Esophagus muscularis mucosa (tissue), 4 donors: ENCODE measurements around the gene AHNAK2. TPM values are rescaled to one million over a fixed set of nuclear protein-coding genes. Genes with fewer than 3 reads are reported as not detected.

Source experiments
- DNase-seq: peaks from one replicate; pipeline ENCODE4 v3.0.0-alpha.2; 2017; ENCODE audit errors: extremely low spot score
- H3K27ac ChIP-seq, 4 donors: fragments of 200-600 bp; sonication (generic); replicated peaks in 1 of 4; 1 replicate in 3 of 4; 2 replicates in 1 of 4; pipeline ENCODE4 v1.5.1; 2016 to 2019; ENCODE audit warnings: mild to moderate bottlenecking in 1 of 4
- H3K27me3 ChIP-seq, 4 donors: fragments of 200-600 bp; sonication (generic); one replicate each; pipeline versions ENCODE4 v1.5.1 to v1.6.0; 2016 to 2019
- H3K36me3 ChIP-seq, 4 donors: fragments of 200-600 bp; sonication (generic); one replicate each; pipeline ENCODE4 v1.5.1; 2016 to 2019
- H3K4me1 ChIP-seq, 4 donors: fragments of 200-600 bp; sonication (generic); one replicate each; pipeline ENCODE4 v1.5.1; 2016 to 2019
- H3K4me3 ChIP-seq, 4 donors: fragments of 200-600 bp; sonication (generic); 1 replicate in 2 of 4; 2 replicates in 2 of 4; pipeline ENCODE4 v1.5.1; 2016 to 2019; ENCODE audit warnings: mild to moderate bottlenecking in 4 of 4, moderate library complexity in 1 of 4
- H3K9me3 ChIP-seq, 4 donors: fragments of 200-600 bp; sonication (generic); 1 replicate in 3 of 4; 2 replicates in 1 of 4; pipeline ENCODE4 v1.5.1; 2016 to 2019
- EP300 ChIP-seq: sonication (generic); formaldehyde crosslinking; IDR thresholded peaks from one replicate; pipeline ENCODE4 v1.6.1; 2017; ENCODE audit warnings: antibody characterized with exemption
- POLR2A ChIP-seq: fragments of 450-650 bp; IDR thresholded peaks from one replicate; pipeline ENCODE4 v1.6.1; 2017; ENCODE audit warnings: antibody characterized with exemption, moderate library complexity, mild to moderate bottlenecking, low read depth
- POLR2AphosphoS5 ChIP-seq, 2 donors: sonication (generic); formaldehyde crosslinking; IDR thresholded peaks; one replicate each; pipeline ENCODE4 v1.6.1; 2017; ENCODE audit warnings: antibody characterized with exemption in 2 of 2
- WGBS: methylation state at CpG from one replicate; pipeline ENCODE4 v1.1.5; 2018; 5-methylcytosine and 5-hydroxymethylcytosine counted together
- intact Hi-C: fragments of 100-400 bp; cut with DNase I; formaldehyde crosslinking; loops from one replicate; pipeline ENCODE4 v1.15.1; 2023
- total RNA-seq, 4 donors: library from RNA; depleted of rRNA; stranded (reverse); fragments of >200 nt; gene quantifications; one replicate each; pipeline versions ENCODE4 v1.1.0 to v1.2.1, GENCODE V29; 2016
- TF ChIP-seq, protein P1 (sequence below), 3 experiments: fragments of 200-600 bp in 2 of 3; fragments of 450-650 bp in 1 of 3; sonication (generic) in 2 of 3; IDR thresholded peaks; one replicate each; pipeline ENCODE4 v1.5.1; 2017 to 2019; ENCODE audit warnings: antibody characterized with exemption in 3 of 3, mild to moderate bottlenecking in 2 of 3, moderate library complexity in 1 of 3

AHNAK2 gene
- total RNA-seq, 4 donors from 2014 or later: 95.3 to 277 (median 195) TPM

DNA sequence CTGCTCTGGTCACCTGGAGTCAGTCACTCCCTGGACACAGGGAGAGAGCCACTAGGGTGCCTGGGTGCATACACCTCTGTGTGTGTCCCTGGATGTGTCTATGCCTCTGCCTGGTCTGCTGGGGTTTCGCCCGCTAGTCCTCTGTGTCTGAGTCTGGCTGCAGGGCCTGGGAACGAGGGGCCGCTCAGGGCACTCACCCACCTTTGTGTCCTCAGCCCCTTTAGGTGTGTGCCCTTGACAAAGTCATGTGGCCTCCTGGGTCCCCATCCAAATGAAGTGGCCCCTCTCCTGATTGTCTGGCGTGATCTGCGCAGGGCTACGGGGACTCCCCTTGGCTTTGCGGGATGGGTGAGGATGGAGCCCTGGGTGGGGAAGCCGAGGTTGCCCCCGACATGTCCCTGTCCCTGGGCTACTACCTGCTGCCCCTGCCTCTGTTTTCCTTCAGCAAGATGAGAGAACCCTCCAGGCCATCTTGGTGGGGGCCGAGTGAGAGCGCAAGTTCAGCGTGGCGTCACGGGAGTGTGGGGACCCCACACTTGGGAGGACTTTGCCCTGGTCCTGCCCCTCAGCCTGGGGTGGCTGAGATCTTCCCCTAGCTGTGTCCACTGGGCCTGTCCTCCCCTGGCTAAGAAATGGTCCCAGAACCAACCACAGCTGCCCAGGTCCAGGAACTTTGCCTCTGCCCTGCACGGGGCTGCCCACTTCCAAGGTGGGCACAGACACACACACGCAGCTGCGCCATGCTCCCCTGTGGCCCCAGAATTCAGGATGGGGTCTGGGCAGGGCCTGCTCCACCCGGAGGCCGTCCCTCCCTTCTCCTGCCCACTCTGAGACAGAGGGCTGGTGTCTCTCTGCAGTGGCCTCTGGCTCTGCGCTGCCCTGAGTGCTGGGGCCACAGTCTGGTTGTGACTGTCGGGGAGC, 2.7 kb upstream of the AHNAK2 start:
- intact Hi-C loops: no loop called here
- DNase-seq: no peak
- TF ChIP-seq POLR2A: no peak

DNA sequence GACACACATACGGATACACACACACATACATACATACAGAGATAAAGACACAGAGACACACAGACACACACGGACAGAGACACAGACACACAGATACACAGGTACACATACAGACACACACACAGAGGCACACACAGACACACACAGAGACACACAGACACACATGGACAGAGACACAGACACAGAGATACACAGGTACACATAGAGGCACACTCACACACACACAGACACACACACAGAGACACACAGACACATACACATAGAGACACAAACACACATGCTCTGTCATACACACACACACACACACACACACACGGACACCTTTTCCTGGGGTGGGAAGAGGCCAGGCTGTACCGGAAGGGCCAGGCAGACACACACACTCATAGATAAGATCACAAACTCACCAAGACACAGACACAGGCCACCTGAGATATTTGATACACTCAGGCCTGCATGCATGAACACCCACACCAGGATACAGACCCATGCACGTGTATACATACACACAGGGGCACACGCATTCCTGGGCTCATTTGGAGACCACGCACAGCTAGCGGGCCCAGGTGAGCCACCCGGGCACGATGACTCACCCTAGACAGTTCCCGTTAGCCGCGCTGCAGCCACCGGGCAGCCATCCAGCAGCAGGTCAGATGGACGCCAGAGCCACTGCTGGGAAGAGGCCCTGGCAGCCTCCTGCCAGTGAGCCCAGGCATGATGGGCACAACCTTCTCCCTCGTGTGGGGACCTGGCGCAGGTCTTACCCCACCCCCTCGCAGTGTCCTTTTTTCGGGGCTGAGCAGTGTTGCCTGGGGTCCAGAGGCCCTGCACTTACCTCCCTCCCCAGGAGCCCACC, 1.8 kb upstream of the AHNAK2 start:
- Histone ChIP-seq H3K9me3 (no peaks in the 10 kb centered on the region), H3K36me3 (no peaks in the 10 kb centered on the region), H3K27ac (peak overlapping the region; percentile 76 to 92 (median 82)), H3K27me3 (no peaks in the 10 kb centered on the region), H3K4me3 (no peak overlapping the region), H3K4me1 (peaks cover 48 to 69% (median 59%) of the 10 kb centered on the region in 4 donors)
- 69% methylated on average over 11 of the region's 19 CpGs for whole genome bisulfite sequencing
- DNase-seq: no peak
- peak; percentile 44 for TF ChIP-seq EP300
- TF ChIP-seq, protein P1, sequence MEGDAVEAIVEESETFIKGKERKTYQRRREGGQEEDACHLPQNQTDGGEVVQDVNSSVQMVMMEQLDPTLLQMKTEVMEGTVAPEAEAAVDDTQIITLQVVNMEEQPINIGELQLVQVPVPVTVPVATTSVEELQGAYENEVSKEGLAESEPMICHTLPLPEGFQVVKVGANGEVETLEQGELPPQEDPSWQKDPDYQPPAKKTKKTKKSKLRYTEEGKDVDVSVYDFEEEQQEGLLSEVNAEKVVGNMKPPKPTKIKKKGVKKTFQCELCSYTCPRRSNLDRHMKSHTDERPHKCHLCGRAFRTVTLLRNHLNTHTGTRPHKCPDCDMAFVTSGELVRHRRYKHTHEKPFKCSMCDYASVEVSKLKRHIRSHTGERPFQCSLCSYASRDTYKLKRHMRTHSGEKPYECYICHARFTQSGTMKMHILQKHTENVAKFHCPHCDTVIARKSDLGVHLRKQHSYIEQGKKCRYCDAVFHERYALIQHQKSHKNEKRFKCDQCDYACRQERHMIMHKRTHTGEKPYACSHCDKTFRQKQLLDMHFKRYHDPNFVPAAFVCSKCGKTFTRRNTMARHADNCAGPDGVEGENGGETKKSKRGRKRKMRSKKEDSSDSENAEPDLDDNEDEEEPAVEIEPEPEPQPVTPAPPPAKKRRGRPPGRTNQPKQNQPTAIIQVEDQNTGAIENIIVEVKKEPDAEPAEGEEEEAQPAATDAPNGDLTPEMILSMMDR (IDR thresholded peaks at IDR 0.05): no peak
- peak; percentile 75 to 81 for TF ChIP-seq POLR2AphosphoS5 (IDR thresholded peaks at IDR 0.05)
- no peak for TF ChIP-seq POLR2A
- intact Hi-C loops: no loop called here

More for the DNA sequence above, 2.7 kb upstream of the AHNAK2 start:
- no peaks in the 10 kb centered on the region for H3K27me3 ChIP-seq
- H3K36me3 ChIP-seq: no peaks in the 10 kb centered on the region
- H3K27ac ChIP-seq: peak overlapping the region; percentile 76 to 92 (median 82)
- WGBS: 96% methylated on average over 10 of the region's 22 CpGs
- no peak overlapping the region for H3K4me3 ChIP-seq
- H3K4me1 ChIP-seq: peaks cover 40 to 64% (median 53%) of the 10 kb centered on the region in 4 donors
- no peaks in the 10 kb centered on the region for H3K9me3 ChIP-seq

DNA sequence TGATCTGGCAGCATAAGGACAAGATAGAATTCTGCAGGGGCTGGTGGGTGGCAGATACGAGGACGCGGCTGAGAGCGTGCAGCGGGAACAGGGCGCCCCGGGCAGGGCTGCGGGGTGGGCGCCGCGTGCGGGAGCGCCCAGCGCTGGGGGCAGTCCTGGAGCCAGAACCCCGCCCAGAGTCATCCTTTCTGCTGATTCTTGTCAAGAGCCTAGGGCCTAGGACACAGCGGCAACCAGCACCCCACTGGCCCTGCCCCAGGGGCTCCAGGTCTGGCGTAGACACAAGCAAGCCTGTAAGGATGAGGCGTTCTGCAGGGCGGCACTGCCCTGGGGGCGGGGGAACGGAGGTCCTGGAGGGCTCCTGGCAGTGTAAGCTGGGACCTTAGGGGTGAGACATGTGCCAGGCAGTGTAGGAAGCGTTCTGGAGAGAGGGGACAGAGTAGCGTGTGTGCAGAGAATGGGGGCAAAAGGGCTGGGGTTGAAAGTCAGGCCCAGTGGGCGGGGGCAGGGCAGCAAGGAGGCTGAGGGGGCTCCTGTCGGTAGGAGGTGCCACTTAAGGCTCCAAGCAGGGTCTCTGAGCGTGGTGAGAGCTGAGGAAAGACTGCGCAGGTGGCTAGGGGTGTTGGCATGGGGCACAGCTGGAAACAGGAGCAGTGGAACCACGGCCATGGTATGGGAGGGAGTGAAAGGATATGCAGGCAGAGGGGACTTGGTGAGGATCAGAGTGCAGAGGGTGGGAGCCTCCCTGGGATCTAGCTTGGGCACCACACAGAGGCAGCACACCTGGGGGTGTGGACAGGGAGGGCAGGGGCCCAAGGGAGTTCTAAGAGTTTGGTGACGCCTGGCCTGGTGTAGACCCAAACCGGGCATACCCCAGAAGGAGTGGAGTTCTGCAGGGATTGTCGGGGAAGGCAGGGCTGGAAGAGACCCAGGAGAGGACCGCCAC, 845 bp upstream of the AHNAK2 start:
- Histone ChIP-seq H3K36me3 (no peaks in the 10 kb centered on the region), H3K4me3 (peak overlapping the region; percentile 64 to 73 (median 68)), H3K27me3 (no peaks in the 10 kb centered on the region), H3K9me3 (no peaks in the 10 kb centered on the region), H3K27ac (peak overlapping the region; percentile 76 to 92 (median 82)), H3K4me1 (peaks cover 58 to 75% (median 67%) of the 10 kb centered on the region in 4 donors)
- intact Hi-C loops: no loop called here
- DNase-seq: no peak
- 59% methylated on average over 32 of the region's 32 CpGs for WGBS
- TF ChIP-seq, protein P1 (IDR thresholded peaks at IDR 0.05): no peak
- TF ChIP-seq POLR2A (no peak), POLR2AphosphoS5 (IDR thresholded peaks at IDR 0.05) (no peak), EP300 (no peak)

GRCh38 chr14:104977008-104977680, 1.0 kb downstream of the AHNAK2 start:
- no peak for DNase-seq
- H3K36me3 ChIP-seq: no peaks in the 10 kb centered on the region
- WGBS: 53% methylated on average over 3 of the region's 11 CpGs
- H3K9me3 ChIP-seq: no peaks in the 10 kb centered on the region
- peak overlapping the region; percentile 69 to 96 (median 90) for H3K27ac ChIP-seq
- intact Hi-C loops: no loop called here
- TF ChIP-seq EP300: no peak
- TF ChIP-seq POLR2AphosphoS5 (IDR thresholded peaks at IDR 0.05): no peak
- TF ChIP-seq POLR2A: no peak
- TF ChIP-seq, protein P1 (IDR thresholded peaks at IDR 0.05): no peak
- H3K4me3 ChIP-seq: peak overlapping the region; percentile 64 to 73 (median 68)
- H3K27me3 ChIP-seq: no peaks in the 10 kb centered on the region
- peaks cover 74 to 94% (median 85%) of the 10 kb centered on the region in 4 donors for H3K4me1 ChIP-seq
